SK-N-SH treated with all-trans-retinoic acid at 6 μM for 48 hours (cell line): ENCODE results near the gene TIMM13.

Experiments used
- ARNTL ChIP-seq: fragments of 450-650 bp; formaldehyde crosslinking; IDR thresholded peaks from 2 replicates; pipeline ENCODE4 v1.5.0; 2020; ENCODE audit warnings: low read depth, mild to moderate bottlenecking, moderate library complexity, borderline replicate concordance
- BACH2 ChIP-seq: fragments of 250-450 bp; sonication (Bioruptor Pico); IDR thresholded peaks from 2 replicates; pipeline ENCODE4 v1.9.0; 2021; ENCODE audit warnings: mild to moderate bottlenecking, borderline replicate concordance
- ISL1 ChIP-seq: fragments of 250-450 bp; sonication (Bioruptor Pico); IDR thresholded peaks from 2 replicates; pipeline ENCODE4 v2.1.2; 2022; ENCODE audit warnings: mild to moderate bottlenecking, moderate library complexity
- TSHZ2 ChIP-seq: fragments of 250-450 bp; sonication (Bioruptor Pico); IDR thresholded peaks from 2 replicates; pipeline ENCODE4 v1.5.0; 2020; ENCODE audit warnings: mild to moderate bottlenecking, moderate library complexity
- ZFP3 ChIP-seq: fragments of 250-450 bp; sonication (Bioruptor Pico); IDR thresholded peaks from 2 replicates; pipeline ENCODE4 v1.5.0; 2020; ENCODE audit warnings: mild to moderate bottlenecking, moderate library complexity
- ZNF8 ChIP-seq: fragments of 450-650 bp; formaldehyde crosslinking; IDR thresholded peaks from 2 replicates; pipeline ENCODE4 v1.5.0; 2020; ENCODE audit warnings: mild to moderate bottlenecking, moderate library complexity

DNA sequence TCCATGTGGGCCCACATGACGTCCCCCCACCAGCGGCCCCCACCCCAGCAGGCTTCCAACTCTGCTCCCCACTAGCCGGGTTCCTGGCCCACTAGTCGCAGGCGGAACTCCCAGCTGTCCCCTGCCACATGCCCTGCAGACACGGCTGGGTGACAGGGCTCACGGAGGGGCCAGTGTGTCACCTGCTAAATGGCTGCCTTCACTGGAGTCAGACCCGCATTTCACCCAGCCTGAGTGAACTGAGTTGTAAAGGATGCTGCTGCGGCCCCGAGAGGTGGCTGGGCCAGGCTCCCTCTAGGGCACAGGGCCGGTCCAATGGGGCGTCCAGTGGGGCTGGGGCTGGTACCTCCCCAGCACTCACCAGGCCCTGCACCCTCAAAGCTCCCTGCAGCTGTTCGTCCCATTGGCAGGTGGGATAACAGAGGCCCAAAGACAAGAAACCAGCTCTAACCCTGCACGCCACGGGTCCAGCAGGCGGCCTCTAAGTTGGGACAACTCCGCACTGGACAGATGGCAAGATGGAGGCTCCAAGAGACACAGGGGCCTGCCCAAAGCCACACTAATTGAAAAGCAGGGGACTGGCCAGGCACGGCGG, 26.1 kb upstream of the TIMM13 start:
- TF ChIP-seq ARNTL (no peak), ZNF8 (CRISPR knock-in tag) (no peak), BACH2 (no peak), ISL1 (CRISPR knock-in tag) (no peak), TSHZ2 (CRISPR knock-in tag) (no peak), ZFP3 (CRISPR knock-in tag) (no peak)
